ENCODE measurements around the gene THAP5.
A peak's percentile ranks its signal among the peaks of the same experiment; 100 is the strongest.
"Not testable (repeated sequence)": the region's sequence is repeated elsewhere in the genome, so short reads cannot be mapped to it uniquely, and the experiment has no call there.

The THAP5 gene

DNA sequence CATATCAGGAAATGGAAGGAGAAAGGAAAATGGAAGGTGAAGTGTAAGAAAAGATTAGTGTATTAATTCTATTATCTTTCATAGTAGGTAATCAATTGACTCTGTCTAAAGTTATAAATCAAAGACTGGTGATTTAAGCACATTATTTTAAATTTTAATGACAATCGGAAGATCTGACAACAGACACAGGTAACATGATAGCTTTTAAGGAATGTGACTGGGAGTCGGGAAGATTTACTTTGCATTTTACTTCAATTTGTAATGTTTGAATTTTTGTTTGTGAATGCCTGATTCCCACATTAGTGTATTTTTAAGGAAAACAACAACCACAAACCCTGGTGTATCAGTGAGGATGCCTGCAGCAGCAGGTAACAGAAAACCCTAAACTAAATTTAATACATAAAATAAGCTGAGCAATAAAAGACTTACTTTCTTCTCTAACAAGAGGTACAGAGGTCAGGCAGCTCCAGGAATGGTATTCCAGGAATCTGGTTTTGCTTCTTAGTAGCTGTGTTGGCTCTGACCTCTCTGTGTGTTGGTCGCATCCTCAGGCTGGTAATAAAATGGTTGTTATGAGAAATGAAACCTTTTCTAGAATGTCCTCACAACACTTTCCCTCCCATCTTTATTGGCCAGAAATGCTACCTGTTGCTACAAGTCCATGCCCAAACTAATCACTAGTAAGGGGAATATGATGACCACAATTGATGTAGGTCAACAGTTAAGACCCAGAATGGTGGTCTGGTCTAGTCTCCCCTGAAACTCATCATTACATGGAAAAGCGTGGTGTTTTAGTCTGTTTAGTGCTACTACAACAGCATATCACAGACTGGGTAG lies 12.4 kb upstream of the THAP5 start:
- DNase-seq (ENCODE audit: low spot score) = no peak

DNA sequence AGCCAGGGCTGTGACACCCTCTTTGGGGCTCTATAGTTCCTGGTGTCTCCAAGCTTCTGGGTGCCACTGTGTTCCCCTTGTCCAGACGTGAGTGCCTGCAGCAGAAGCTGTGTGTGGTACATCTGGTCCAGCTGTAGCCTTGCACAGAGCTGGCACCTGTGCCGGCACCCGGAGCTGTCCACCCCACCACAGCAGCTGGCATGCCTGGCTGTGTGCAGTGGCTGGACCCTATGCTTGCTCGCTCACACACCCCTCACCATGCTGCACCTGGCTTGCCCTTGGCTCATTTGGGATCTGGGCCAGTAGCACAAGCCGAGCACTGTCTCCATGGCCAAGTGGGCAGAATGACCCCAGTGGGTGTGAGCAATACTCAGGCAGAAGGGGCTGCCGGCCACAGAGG lies 10.8 kb upstream of the THAP5 start:
- DNase-seq (ENCODE audit: low spot score) = no peak

DNA sequence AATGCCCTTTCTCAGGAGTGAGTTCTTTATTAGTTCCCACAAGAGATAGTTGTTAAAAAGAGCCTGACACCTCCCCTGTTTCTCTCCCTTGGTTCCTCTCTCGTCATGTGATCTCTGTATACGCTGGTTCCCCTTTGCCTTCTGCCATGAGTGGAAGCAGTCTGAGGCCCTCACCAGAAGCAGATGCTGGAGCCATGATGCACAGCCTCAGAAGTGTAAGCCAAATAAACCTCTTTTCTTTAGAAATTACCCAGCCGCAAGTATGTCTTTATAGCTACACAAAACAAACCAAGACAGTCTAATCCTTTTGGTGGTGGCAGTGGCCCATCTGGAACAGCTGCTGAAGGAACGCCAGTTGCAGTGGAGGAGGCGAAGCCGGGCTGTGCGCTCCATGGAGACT lies 9.4 kb upstream of the THAP5 start:
- no peak for DNase-seq (ENCODE audit: low spot score)

DNA sequence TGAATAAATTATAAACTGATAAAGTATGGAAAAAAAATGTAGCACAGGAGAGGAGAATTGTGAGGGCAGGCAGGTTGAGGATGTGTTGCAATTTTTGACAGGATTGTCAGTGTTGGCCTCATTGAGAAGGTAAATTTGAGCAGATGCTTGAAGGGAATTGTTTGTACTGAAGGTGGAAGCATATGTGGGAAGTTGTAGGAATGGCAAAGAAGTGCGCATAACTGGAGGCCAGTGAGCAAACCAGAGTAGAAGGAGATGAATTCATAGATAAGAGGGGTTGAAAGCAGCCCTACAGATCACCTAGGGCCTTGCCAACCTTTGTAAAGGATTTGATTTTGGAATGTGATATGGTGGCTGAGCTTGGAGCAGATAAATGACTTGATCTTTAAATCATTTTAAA lies 6.6 kb upstream of the THAP5 start:
- no peak for DNase-seq (ENCODE audit: low spot score)

DNA sequence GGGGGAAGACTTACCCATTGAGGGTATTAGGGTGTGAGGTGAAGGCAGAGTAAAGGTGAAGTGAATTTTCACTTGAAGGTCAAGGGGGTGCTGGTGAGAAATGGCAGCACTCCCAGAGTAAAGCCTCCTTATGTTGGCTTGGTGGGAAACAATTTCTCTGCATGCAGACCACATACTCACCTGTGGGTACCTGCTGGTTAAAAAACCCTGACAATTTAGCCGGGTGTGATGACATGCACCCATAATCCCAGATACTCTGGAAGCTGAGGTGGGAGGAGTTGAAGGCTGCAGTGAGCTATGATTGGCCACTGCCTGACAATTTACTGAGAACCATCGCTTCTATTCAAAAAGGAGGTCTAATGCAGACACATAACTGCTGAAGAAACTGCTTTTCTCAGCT lies 5.7 kb upstream of the THAP5 start:
- DNase-seq (ENCODE audit: low spot score) = no peak

DNA sequence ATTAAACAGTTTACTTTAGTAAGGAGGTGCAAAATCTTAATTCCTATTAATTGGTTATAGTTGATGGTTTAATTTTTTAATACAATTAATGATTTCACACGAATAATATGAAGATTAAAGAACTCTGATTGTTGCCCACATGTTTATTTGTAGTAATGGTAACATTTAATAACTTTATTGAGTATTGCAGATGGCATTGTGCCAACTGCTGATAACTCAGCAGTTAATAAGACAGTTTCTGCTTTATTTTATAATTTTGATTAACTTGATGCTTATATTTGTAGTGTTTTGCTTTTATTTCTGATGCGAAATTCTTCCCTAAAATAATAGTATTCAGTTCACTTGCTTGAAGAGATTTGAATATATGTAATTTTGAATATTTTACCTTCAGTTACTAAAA lies 3.0 kb upstream of the THAP5 start:
- DNase-seq (ENCODE audit: low spot score) = no peak

DNA sequence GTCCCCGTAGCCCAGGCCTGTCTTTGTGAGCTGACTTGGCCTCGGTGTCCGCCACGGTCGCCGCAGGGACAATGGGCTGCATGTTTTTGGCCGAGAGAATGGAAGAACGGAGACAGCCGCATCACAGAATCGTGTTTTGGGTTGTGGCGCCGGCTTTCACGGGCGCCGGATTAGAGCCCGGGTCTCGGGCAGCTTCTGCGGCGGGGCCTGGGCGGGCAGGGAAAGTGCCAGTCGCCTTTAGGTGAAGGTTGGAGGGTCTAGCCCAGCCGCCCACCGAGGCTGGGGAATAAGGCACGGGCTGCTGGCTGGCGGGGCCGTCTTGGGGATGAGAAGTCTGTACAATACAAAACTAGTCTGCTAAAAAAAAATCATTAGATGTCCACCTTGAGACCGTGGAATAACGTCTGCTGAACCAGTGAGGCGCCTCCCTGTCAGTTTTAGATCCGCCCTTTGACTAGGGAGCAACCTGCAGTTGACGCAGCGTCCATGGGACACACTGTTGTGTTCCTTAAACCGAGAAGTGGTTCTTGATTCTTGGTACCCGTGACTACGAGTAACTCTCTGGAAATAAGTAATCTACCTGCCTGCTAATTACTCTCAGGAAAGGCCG lies 745 bp upstream of the THAP5 start:
- DNase-seq (ENCODE audit: low spot score) = peak; percentile 55

DNA sequence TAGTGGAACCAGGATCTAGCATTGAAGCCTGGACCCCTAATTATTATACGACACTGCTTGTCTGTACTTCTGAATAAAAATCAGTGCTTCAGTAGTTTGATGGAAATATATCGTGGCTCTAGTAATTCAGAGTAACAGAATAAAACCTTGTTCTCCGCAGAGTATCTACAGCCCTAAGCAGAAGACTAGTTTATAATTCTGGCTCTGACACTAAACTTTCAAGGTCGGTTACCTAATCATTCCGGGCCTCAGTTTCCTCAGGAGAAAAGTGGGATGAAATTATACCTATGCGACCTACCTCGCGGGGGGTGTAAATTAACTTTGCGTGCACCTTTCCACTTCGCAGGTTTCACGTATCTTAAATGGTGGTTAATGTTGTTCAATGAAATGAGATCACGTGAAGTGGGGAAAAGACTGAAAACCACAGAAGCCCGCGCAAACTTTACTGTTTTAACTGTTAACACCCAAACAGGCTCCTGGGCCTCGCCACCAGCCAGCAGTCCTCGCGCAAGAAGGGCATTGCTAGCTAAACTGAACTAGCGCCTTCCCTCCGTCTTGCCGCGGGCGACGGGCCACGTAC lies 615 bp downstream of the THAP5 start:
- DNase-seq (ENCODE audit: low spot score) = no peak

DNA sequence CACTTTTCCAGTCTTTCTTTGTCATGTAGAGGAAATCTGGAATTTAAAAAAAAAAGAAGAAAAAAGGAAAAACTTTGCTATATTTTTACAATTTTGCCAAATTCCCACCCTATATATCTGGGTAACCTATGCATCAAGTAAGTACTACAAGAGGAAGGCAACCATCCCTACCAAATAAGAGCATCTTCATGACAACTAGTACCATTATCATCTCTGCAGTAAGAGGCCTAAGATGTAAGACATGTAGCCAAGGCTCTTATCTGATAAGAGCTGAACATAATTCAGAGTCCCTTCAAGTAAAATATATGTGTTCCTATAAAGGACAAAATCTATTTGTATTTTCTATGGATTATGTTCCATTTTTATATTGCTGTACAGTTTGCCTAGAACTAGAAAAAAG lies 3.5 kb downstream of the THAP5 start:
- DNase-seq (ENCODE audit: low spot score) = no peak

DNA sequence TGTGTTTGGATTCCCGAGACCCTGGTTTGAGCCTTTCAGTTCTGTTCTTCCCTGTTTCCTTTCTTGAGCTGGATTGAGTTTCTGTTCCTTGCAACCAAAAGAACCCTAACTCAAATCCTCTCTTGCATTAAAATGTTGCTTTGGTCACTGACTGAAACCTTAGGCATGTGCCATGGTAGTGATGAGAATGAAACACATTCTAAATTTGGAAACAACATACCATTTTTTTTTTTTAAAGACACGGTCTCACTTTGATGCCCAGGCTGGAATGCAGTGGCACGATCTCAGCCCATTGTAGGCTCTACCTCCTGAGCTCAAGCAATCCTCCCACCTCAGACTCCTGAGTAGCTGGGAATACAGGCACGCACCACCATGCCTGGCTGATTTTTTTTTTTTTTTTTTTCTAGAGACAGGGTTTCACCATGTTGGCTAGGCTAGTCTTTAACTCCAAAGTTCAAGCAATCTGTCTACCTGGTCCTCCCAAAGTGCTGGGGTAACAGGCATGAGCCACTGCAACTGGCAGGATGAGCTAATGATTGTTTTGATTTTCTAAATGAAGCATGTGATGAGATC lies 8.4 kb downstream of the THAP5 start:
- no peak for DNase-seq (ENCODE audit: low spot score)

DNA sequence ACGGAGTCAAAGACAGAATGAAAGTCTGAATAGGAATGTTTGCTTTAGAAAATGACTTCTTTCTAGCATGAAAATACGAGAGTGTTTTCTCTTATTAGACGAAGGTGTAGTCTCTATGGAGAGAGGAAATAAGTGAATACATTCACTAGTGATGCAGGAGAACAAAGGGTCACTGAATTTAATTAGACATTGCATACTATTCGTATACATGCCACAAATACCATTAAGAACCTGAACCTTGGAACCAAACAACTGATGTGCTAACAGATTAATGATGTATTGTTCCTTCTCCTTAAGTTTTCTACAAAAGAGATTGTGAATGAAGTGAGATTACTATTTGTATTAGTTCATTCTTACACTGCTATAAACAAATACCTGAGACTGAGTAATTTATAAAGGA lies 10.3 kb downstream of the THAP5 start:
- no peak for DNase-seq (ENCODE audit: low spot score)

DNA sequence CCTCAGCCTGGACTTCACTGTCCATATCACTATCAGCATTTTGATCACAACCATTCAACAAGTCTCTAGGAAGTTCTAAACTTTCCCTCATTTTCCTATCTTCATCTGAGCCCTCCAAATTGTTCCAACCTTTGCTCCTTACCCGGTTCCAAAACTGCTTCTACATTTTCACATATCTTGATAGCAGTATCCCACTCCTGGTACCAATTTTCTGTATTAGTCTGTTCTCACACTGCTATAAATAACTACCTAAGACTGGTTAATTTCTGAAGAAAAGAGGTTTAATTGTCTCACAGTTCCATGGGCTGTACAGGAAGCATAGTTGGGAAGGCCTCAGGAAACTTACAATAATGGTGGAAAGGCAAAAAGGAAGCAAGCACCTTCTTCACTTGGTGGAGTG lies 11.9 kb downstream of the THAP5 start:
- no peak for DNase-seq (ENCODE audit: low spot score)

DNA sequence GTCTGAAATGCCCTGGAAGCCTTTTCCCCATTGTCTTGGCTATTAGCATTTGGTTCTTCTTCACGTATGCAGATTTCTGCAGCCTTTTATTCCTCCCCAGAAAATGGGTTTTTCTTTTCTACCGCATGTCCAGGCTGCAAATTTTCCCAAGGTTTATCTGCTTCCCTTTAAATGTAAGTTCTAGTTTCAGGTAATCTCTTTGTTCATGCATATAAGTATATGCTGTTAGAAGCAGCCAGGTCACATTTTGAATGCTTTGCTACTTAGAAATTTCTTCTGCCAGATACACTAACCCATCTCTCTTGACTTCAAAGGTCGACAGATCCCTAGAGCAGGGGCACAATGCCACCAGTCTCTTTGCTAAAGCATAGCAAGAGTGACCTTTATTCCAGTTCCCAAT lies 12.3 kb downstream of the THAP5 start:
- no peak for DNase-seq (ENCODE audit: low spot score)

DNA sequence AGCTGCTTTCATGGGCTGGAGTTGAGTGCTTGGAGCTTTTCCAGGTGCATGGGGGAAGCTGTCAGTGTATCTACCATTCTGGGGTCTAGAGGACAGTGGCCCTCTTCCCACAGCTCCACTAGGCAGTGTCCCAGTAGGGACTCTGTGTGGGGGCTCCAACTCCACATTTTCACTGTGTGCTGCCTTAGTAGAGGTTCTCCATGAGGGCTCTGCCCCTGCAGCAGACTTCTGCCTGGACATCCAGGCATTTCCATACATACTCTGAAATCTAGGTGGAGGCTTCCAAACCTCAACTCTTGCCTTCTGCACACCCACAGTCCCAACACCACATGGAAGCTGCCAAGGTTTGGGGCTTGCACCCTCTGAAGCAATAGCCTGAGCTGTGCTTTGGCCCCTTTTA lies 12.8 kb downstream of the THAP5 start:
- DNase-seq (ENCODE audit: low spot score) = not testable (repeated sequence)

DNA sequence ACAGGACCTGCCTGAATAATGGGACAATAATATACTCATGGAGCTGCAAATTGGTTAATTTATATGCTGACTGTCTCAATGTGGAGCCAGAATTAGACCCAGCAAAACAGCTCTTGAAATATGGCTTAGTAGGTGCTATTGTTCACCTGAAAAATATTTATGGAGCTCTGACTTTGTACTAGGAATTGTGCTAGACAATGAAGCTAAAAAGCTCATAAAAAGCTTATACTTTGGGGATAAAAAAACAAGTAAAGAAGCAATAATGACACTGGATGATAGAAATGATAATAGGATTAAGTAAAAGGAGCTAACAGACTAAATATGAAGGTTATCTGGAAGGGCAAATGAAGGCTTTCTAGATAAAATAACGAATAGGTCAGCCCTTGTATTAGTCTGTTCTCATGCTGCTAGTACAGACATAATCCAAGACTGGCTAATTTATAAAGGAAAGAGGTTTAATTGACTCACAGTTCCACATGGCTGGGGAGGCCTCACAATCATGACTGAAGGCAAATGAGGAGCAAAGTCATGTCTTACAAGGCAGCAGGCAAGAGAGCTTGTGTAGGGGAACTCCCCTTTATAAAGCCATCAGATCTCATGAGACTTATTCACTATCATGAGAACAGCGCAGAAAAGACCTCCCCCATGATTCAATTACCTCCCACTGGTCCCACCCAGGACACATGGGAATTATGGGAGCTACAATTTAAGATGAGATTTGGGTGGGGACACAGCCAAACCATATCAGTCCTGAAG lies 21.2 kb downstream of the THAP5 start:
- DNase-seq (ENCODE audit: low spot score) = not testable (repeated sequence)

DNA sequence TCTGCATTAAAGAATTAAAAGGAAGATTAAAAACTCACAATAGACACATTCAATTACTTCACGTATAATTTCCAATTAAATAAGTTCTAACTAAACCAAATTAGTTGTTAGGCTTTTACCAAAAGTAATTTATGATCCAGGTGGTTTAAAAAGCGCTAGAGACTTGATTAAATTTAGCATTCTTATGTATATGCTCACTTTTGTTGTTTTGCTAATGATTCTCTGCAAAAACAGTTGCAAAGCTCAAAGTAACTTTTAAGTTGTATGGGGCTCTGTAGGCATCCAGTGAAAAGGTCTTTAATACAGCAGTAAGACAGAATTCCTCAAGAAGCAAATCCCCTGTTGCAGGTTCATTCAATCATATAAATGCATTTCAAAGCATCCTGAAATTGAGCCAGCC lies 28.0 kb downstream of the THAP5 start:
- DNase-seq (ENCODE audit: low spot score) = no peak

DNA sequence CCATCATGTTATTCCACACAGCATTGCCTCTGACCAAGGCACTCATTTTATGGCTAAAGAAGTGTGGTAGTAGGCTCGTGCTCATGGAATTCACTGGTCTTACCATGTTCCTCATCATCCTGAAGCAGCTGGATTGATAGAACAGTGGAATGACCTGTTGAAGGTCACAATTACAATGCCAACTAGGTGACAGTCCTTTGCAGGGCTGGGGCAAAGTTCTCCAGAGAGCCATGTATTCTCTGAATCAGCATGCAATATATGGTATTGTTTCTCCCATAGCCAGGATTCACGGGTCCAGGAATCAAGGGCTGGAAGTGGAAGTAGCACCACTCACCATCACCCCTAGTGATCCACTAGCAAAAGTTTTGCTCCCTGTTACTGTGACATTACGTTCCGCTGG lies 30.8 kb downstream of the THAP5 start:
- DNase-seq (ENCODE audit: low spot score) = not testable (repeated sequence)

DNA sequence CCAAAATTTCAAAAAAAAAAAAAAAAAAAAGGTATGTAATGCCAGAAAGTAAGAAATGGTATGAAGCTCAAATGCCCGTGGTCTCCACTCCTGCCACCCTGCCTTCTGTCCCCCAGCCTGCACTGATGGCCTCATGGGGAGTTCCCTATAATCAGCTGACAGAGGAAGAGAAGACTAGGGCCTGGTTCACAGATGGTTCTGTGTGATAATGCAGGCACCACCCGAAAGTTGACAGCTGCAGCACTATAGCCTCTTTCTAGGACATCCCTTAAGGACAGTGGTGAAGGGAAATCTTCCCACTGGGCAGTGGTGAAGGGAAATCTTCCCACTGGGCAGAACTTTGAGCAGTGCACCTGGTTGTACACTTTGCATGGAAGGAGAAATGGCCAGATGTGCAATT lies 31.3 kb downstream of the THAP5 start:
- not testable (repeated sequence) for DNase-seq (ENCODE audit: low spot score)

DNA sequence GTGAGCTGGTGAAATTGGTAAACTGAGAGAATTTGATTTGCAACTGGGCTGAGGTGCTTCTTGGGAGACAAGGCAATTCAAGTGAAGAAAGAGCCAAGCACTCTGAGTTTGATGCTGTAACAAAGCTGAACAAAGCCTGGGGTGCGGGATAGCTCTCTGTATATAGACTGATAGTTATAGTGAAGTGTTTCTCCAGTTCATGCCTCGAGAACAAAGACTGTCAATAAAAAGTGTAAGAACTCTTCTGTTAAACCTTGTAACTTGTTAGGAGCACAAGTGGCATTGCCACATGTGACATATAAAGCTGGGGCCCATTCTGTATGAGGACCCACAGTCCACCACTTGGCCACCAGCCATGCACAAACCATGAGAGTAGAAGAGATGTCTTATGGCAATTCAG lies 32.3 kb downstream of the THAP5 start:
- no peak for DNase-seq (ENCODE audit: low spot score)

DNA sequence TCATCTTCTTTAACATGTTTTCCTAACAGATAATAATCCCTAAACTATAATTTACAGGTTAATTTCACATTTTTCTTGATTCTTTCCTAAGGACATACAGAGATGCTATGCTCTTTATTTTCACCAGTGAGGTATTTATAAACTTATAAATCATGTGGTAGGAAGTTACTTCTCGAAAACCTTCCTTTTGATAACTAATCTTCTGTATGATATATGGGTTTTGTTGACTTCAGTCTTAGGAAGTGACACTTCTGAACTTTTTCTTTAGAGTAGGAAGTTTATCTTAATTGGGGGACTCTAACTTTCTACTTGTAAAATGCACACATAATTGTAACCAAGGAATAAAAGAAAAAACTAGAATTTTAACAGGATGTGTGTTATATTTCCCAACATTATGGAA lies 33.8 kb downstream of the THAP5 start:
- DNase-seq (ENCODE audit: low spot score) = no peak

DNA sequence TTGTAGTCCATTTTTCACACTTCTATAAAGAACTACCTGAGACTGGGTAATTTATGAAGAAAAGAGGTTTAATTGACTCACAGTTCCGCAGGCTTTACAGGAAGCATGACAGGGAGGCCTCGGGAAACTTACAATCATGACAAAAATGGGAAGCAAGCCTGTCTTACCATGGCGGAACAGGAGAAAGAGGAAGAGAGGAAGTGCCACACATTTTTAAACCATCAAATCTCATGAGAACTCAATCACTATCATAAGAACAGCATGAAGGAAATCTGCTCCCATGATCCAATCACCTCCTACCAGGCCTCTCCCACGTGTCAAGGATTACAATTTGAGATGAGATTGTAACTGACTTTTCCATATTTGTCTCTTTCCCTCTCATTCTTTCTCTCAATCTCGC lies 34.2 kb downstream of the THAP5 start:
- DNase-seq (ENCODE audit: low spot score) = no peak

DNA sequence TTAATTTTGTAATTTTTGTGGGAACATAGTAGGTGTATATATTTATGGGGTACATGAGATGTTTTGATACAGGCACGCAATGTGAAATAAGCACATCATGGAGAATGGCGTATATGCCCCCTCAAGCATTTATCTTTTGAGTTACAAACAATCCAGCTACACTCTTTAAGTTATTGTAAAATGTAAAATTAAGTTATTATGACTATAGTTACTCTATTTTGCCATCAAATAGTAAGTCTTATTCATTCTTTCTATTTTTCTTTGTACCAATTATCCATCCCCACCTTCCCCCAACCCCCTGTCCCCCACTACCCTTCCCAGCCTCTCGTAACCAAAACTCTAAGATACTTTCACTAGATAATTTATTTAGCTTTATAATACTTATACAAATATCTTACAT lies 35.8 kb downstream of the THAP5 start:
- no peak for DNase-seq (ENCODE audit: low spot score)

DNA sequence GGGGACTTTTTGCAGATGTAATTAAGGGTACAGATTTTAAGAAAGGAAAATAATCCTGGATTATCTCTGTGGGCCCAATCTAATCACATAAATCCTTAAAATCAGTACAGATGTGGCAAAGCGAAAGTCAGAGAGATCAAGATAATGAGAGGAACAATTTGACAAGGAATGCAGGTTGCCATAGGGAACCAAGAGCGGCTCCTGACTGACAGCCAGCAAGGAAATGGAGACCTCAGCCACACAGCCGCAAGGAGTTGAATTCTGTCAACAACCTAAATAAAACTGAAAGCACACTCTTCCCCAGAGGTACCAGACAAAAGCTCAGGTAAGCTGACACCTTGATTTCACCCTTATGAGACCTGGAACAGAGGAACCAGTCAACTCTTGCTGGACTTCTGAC lies 40.2 kb downstream of the THAP5 start:
- DNase-seq (ENCODE audit: low spot score) = no peak
